IMR-90 (cell line): ENCODE measurements around the gene ABCC4. TPM values are rescaled to one million over a fixed set of nuclear protein-coding genes. Genes with fewer than 3 reads are reported as not detected.

ENCODE experiments used
- ATAC-seq: fragments of 200-7000 bp; cut with Tn5 transposase; 2 replicates; pipeline ENCODE4 v1.9.1; 2020; ENCODE audit warnings: low read depth, mild to moderate bottlenecking, moderate library complexity
- BruUV-seq: library from RNA; stranded (reverse); fragments of 400-500 nt; replicated peaks from 2 replicates; lab custom pipeline; 2021; lab: Mats Ljungman, UMichigan
- CTCF ChIA-PET: fragments of 300-600 bp; formaldehyde crosslinking; extraction: SDS; loops from one replicate; lab custom pipeline; 2021; ENCODE audit warnings: antibody characterized with exemption; lab: Yijun Ruan, JAX
- POLR2A ChIA-PET: fragments of 300-600 bp; sonication (Branson Sonifier 250); formaldehyde crosslinking; loops from one replicate; lab custom pipeline; 2022; ENCODE audit warnings: antibody characterized with exemption; ENCODE audit not compliant: unreplicated experiment; lab: Charles Lee
- DNase-seq: peaks from one replicate; pipeline ENCODE4 v3.0.0; 2013
- H2AFZ ChIP-seq: replicated peaks from 2 replicates; pipeline ENCODE3; 2013; ENCODE audit warnings: low read length, mild to moderate bottlenecking; ENCODE audit not compliant: poor library complexity
- H2AK5ac ChIP-seq: 2 replicates; pipeline ENCODE4 v1.6.1; 2013; ENCODE audit warnings: low read depth, low read length, inconsistent platforms
- H2AK9ac ChIP-seq: replicated peaks from 2 replicates; pipeline ENCODE3; 2013; ENCODE audit warnings: mild to moderate bottlenecking, low read depth, low read length, moderate library complexity; ENCODE audit not compliant: poor library complexity
- H2BK120ac ChIP-seq: 2 replicates; pipeline ENCODE4 v1.6.1; 2013; ENCODE audit warnings: low read depth, low read length, inconsistent platforms
- H2BK15ac ChIP-seq: 3 replicates; pipeline ENCODE4 v1.6.1; 2013; ENCODE audit warnings: low read depth, low read length, inconsistent platforms
- H2BK20ac ChIP-seq: 2 replicates; pipeline ENCODE4 v1.6.1; 2013; ENCODE audit warnings: low read depth, mild to moderate bottlenecking, inconsistent platforms, low read length, moderate library complexity
- H2BK5ac ChIP-seq: 2 replicates; pipeline ENCODE4 v1.6.1; 2013; ENCODE audit warnings: mild to moderate bottlenecking, low read depth, low read length, inconsistent platforms; ENCODE audit not compliant: poor library complexity, severe bottlenecking
- H3K14ac ChIP-seq: replicated peaks from 2 replicates; pipeline ENCODE4 v1.6.1; 2013; ENCODE audit warnings: low read depth, low read length, inconsistent platforms
- H3K18ac ChIP-seq: 2 replicates; pipeline ENCODE4 v1.6.1; 2013; ENCODE audit warnings: low read depth, low read length, control low read depth
- H3K23ac ChIP-seq: 2 replicates; pipeline ENCODE4 v1.6.1; 2013; ENCODE audit warnings: low read depth, low read length, inconsistent platforms
- H3K27ac ChIP-seq: 2 replicates; pipeline ENCODE4 v1.5.1; 2013; ENCODE audit warnings: mild to moderate bottlenecking, control low read depth, low read length; ENCODE audit not compliant: insufficient read depth
- H3K27me3 ChIP-seq: 2 replicates; pipeline ENCODE4 v1.6.1; 2013; ENCODE audit warnings: low read length; ENCODE audit not compliant: control insufficient read depth, insufficient read depth
- H3K36me3 ChIP-seq: 2 replicates; pipeline ENCODE4 v1.6.1; 2013; ENCODE audit warnings: low read length, mixed read lengths; ENCODE audit not compliant: control insufficient read depth, insufficient read depth
- H3K4ac ChIP-seq: 2 replicates; pipeline ENCODE4 v1.6.1; 2013; ENCODE audit warnings: low read depth, low read length, inconsistent platforms
- H3K4me1 ChIP-seq: 2 replicates; pipeline ENCODE4 v1.6.1; 2013; ENCODE audit warnings: low read length, mixed read lengths; ENCODE audit not compliant: control insufficient read depth, insufficient read depth
- H3K4me2 ChIP-seq: 2 replicates; pipeline ENCODE4 v1.6.1; 2013; ENCODE audit warnings: low read depth, mild to moderate bottlenecking, control low read depth, low read length, moderate library complexity
- H3K4me3 ChIP-seq: 2 replicates; pipeline ENCODE4 v1.5.1; 2013; ENCODE audit warnings: low read depth, mild to moderate bottlenecking, control low read depth, low read length, moderate library complexity; ENCODE audit not compliant: insufficient read depth
- H3K56ac ChIP-seq: 2 replicates; pipeline ENCODE4 v1.6.1; 2013; ENCODE audit warnings: low read length, inconsistent platforms; ENCODE audit not compliant: insufficient read depth; ENCODE audit errors: extremely low read depth
- H3K79me1 ChIP-seq, 2 experiments: 2 replicates each; pipeline ENCODE4 v1.6.1; 2013; ENCODE audit warnings: low read length in 2 of 2, inconsistent platforms in 1 of 2, low read depth in 1 of 2
- H3K9ac ChIP-seq: 2 replicates; pipeline ENCODE4 v1.6.1; 2013; ENCODE audit warnings: low read depth, low read length, control low read depth
- H3K9me1 ChIP-seq: 2 replicates; pipeline ENCODE4 v1.6.1; 2013; ENCODE audit warnings: low read length, inconsistent platforms; ENCODE audit not compliant: insufficient read depth
- H3K9me3 ChIP-seq: 2 replicates; pipeline ENCODE4 v1.6.1; 2013; ENCODE audit warnings: low read length; ENCODE audit not compliant: control insufficient read depth, insufficient read depth
- H4K20me1 ChIP-seq: 2 replicates; pipeline ENCODE4 v1.6.1; 2013; ENCODE audit warnings: low read length, inconsistent platforms; ENCODE audit not compliant: insufficient read depth
- H4K5ac ChIP-seq: 2 replicates; pipeline ENCODE4 v1.6.1; 2013; ENCODE audit warnings: mild to moderate bottlenecking, low read depth, low read length, control low read depth
- H4K8ac ChIP-seq, 2 experiments: 2 replicates each; pipeline ENCODE4 v1.6.1; 2013; ENCODE audit warnings: low read depth in 2 of 2, low read length in 2 of 2, control low read depth in 1 of 2, inconsistent platforms in 1 of 2
- H4K91ac ChIP-seq: 2 replicates; pipeline ENCODE4 v1.6.1; 2013; ENCODE audit warnings: low read depth, low read length, inconsistent platforms; ENCODE audit not compliant: insufficient read depth
- CEBPB ChIP-seq: IDR thresholded peaks from 2 replicates; pipeline ENCODE4 v1.6.1; 2012; ENCODE audit warnings: low read depth, low read length, improper control_type of control experiment
- CTCF ChIP-seq: conservative IDR thresholded peaks from 2 replicates; pipeline ENCODE4 v1.5.1; 2012; ENCODE audit warnings: mild to moderate bottlenecking, low read depth, low read length, improper control_type of control experiment
- POLR2A ChIP-seq: IDR thresholded peaks from 2 replicates; pipeline ENCODE4 v1.6.1; 2012; ENCODE audit warnings: mild to moderate bottlenecking, low read depth, low read length
- RAD21 ChIP-seq: IDR thresholded peaks from 2 replicates; pipeline ENCODE4 v1.6.1; 2012; ENCODE audit warnings: low read length, improper control_type of control experiment
- USF2 ChIP-seq: fragments of 150-350 bp; IDR thresholded peaks from 2 replicates; pipeline ENCODE4 v1.6.1; 2017; ENCODE audit warnings: mild to moderate bottlenecking, antibody characterized with exemption, low read length, low read depth
- WGBS, 2 experiments: methylation state at CpG; one replicate each; pipeline versions ENCODE4 v1.1.5 to v1.1.7; 2013; ENCODE audit warnings: missing lambda C conversion rate in 2 of 2; ENCODE audit not compliant: insufficient read length in 1 of 2; ENCODE audit errors: extremely low coverage in 2 of 2; 5-methylcytosine and 5-hydroxymethylcytosine counted together
- dilution Hi-C: fragments of 300-500 bp; cut with HindIII; formaldehyde crosslinking; loops from one replicate; pipeline ENCODE4 v1.14.3; 2018; ENCODE audit warnings: low sequenced_read_pairs; ENCODE audit not compliant: unreplicated experiment
- in situ Hi-C: fragments of 300-500 bp; cut with MboI; formaldehyde crosslinking; loops from 3 replicates; pipeline ENCODE4 v1.14.3; 2019; ENCODE audit warnings: low sequenced_read_pairs, inconsistent platforms, mixed read lengths
- intact Hi-C: fragments of 100-400 bp; cut with micrococcal nuclease; formaldehyde crosslinking; loops from 2 replicates; pipeline ENCODE4 v1.10.0; 2022
- polyA plus RNA-seq, 3 experiments: library from polyadenylated mRNA; depleted of rRNA; stranded (reverse); fragments of >200 nt; gene quantifications; 2 replicates each; pipeline ENCODE4 v1.2.3, GENCODE V29; 2012; ENCODE audit warnings: low replicate concordance in 1 of 3
- total RNA-seq: library from RNA; depleted of rRNA; stranded (reverse); fragments of >200 nt; gene quantifications from 2 replicates; pipeline ENCODE4 v1.2.3, GENCODE V29; 2012

ABCC4 gene
- total and polyA plus RNA-seq, 2 of the 4 experiments (the other 2 are of a cell fraction), result 16.6 to 41.4 TPM

GRCh38 chr13:95247171-95247570, 54.1 kb downstream of the ABCC4 start:
- no peak for TF ChIP-seq USF2
- TF ChIP-seq RAD21, result no peak
- no peak for TF ChIP-seq CTCF
- no peak for TF ChIP-seq POLR2A
- no peak for TF ChIP-seq CEBPB
- dilution Hi-C loops, result no loop called here
- Histone ChIP-seq H3K79me1 (peaks cover 38 to 91% of the 10 kb centered on the region in 2 experiments), H3K4me1 (peaks cover 5% of the 10 kb centered on the region; the same call in 1 of the 2 replicates), H2BK120ac (no peak overlapping the region), H2AK5ac (no peak overlapping the region), H2BK5ac (no peak overlapping the region), H3K23ac (no peak overlapping the region), H3K4me3 (no peak overlapping the region), H3K27me3 (no peaks in the 10 kb centered on the region), H4K20me1 (peaks cover 5% of the 10 kb centered on the region; the same call in 1 of the 2 replicates), H3K27ac (no peak overlapping the region), H3K56ac (no peak overlapping the region), H4K5ac (no peak overlapping the region), H3K18ac (no peak overlapping the region), H3K4me2 (no peak overlapping the region), H2BK15ac (no peak overlapping the region), H2AFZ (no peak overlapping the region), H2AK9ac (no peak overlapping the region), H4K91ac (no peak overlapping the region), H3K9ac (no peak overlapping the region), H3K36me3 (peaks cover 39% of the 10 kb centered on the region), H3K14ac (no peak overlapping the region), H2BK20ac (no peak overlapping the region), H4K8ac (no peak overlapping the region), H3K9me1 (peaks cover 35% of the 10 kb centered on the region), H3K9me3 (no peaks in the 10 kb centered on the region), H3K4ac (no peak overlapping the region)
- intact Hi-C loops, result no loop called here
- no TSS peak for BruUV-seq
- DNase-seq (no peak), ATAC-seq (no peak)
- ChIA-PET CTCF (interaction anchor here (0.6 kb wide), 1 partner anchor 133 kb away, joined by 3 read pairs; no protein-coding TSS in a partner anchor), POLR2A (no interaction called here)
- in situ Hi-C loops, result no loop called here
- no CpG with 5 or more reads among the region's 4 CpGs for whole genome bisulfite sequencing, 2 experiments
